Skeletal muscle satellite cell (primary cell): ENCODE measurements around the gene CXCL13.
A peak's percentile ranks its signal among the peaks of the same experiment; 100 is the strongest.

Source experiments
- H3K27me3 ChIP-seq: 2 replicates; pipeline ENCODE4 v1.7.0; 2013; ENCODE audit warnings: low read length; ENCODE audit not compliant: control insufficient read depth, insufficient read depth
- H3K36me3 ChIP-seq: 2 replicates; pipeline ENCODE4 v1.7.0; 2013; ENCODE audit warnings: mild to moderate bottlenecking, control low read depth, low read length; ENCODE audit not compliant: insufficient read depth
- H3K4me1 ChIP-seq: 2 replicates; pipeline ENCODE4 v1.7.0; 2013; ENCODE audit warnings: low read length; ENCODE audit not compliant: control insufficient read depth, insufficient read depth
- H3K4me2 ChIP-seq: 2 replicates; pipeline ENCODE4 v1.7.0; 2013; ENCODE audit warnings: mild to moderate bottlenecking, low read length
- H3K4me3 ChIP-seq: 2 replicates; pipeline ENCODE4 v1.7.0; 2013; ENCODE audit warnings: low read length
- H3K9ac ChIP-seq: 2 replicates; pipeline ENCODE4 v1.7.0; 2013; ENCODE audit warnings: mild to moderate bottlenecking, low read depth, low read length, moderate library complexity
- H3K9me3 ChIP-seq: replicated peaks from 2 replicates; pipeline ENCODE4 v1.7.0; 2013; ENCODE audit warnings: mild to moderate bottlenecking, control low read depth, low read length

CXCL13 gene

GRCh38 chr4:77613267-77613666 is 7.6 kb downstream of the CXCL13 start:
- Histone ChIP-seq H3K36me3 (no peaks in the 10 kb centered on the region), H3K4me3 (no peak overlapping the region), H3K9me3 (no peaks in the 10 kb centered on the region), H3K27me3 (peaks cover 19% of the 10 kb centered on the region), H3K4me1 (no peaks in the 10 kb centered on the region), H3K4me2 (no peak overlapping the region), H3K9ac (no peak overlapping the region)

DNA sequence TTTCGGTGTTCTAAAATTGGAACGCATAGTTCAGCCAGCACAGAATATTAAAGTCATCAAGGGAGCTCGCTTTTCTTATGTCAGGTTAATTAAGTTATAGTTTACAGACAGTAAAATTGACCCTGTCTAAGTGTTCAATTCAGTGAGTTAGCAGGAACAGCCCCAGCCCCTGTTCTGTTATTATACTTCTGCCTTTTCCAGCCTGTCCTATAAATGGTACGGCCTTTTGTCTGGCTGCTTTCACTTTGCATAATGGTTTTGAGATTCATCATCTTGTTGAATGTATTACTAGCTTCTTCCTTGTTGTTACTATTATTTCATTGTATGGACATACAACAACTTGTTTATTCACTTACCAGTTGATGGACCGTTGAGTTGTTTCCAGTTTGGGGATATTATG is 9.5 kb downstream of the CXCL13 start:
- no peak overlapping the region for H3K9ac ChIP-seq
- H3K4me3 ChIP-seq: no peak overlapping the region
- H3K27me3 ChIP-seq: peaks cover 12% of the 10 kb centered on the region
- no peaks in the 10 kb centered on the region for H3K4me1 ChIP-seq
- no peak overlapping the region for H3K4me2 ChIP-seq
- no peaks in the 10 kb centered on the region for H3K9me3 ChIP-seq
- H3K36me3 ChIP-seq: no peaks in the 10 kb centered on the region

DNA sequence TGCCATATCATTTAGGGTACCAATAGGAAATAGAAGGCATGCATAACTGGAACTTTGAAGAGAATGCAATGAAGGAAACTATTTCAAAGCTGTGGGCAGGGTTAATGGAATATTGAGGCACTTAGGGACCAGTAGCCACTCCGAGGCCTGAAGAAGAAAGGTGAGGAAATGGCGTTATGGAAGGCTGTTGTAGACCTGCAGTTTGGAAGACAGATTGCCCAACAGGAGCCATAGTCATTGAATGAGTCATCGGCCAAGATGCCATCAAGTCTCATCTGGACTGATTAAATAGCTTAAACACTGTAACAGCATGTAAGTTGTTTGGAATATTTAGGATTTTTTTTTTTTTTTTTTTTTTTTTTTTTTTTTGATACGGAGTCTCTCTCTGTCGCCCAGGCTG is 11.6 kb downstream of the CXCL13 start:
- peaks cover 9% of the 10 kb centered on the region for H3K27me3 ChIP-seq
- no peaks in the 10 kb centered on the region for H3K36me3 ChIP-seq
- H3K4me3 ChIP-seq: no peak overlapping the region
- H3K4me2 ChIP-seq: no peak overlapping the region
- H3K9ac ChIP-seq: no peak overlapping the region
- H3K4me1 ChIP-seq: no peaks in the 10 kb centered on the region
- H3K9me3 ChIP-seq: no peaks in the 10 kb centered on the region

DNA sequence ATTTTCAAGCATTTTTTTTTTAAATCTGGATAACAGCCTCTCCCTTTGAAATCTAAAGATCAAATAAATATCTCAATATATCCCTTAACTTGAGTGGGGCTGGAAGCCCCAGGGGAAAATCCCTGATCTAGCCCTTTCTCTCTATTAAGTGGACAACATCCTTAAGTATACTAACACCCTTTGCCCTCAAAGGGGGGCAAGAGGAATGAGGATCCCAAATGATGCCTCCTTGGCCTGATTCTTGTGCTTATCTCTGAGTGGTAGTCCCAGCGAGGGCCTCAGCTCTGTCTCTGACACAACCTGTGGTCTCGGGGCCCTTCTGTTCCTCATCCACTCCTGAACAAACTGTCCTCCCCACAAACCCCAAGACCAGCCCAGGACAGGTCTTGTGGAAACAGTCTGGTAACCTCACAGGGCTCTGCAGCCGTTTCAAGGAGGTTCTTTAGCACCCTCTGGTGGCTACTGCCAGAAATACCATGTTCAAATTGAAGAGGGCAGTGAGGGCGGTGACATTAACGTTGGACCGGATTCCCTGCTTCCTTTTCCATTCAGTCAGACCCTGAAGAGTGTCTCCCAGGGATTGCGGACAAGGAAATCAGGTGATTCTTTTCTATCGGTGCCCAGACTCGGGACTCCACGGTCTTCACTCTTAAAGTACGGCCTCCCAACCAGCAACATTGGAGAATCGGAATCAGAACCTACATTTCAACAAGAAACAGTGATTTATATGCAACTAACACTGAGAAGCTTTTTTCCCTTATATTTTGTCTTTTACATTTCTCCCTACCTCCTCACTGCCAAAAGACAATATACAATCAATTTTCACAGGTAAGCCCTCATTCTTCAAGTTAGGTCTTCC is 13.0 kb downstream of the CXCL13 start:
- H3K4me1 ChIP-seq: no peaks in the 10 kb centered on the region
- H3K9ac ChIP-seq: no peak overlapping the region
- no peaks in the 10 kb centered on the region for H3K36me3 ChIP-seq
- H3K4me3 ChIP-seq: no peak overlapping the region
- no peaks in the 10 kb centered on the region for H3K9me3 ChIP-seq
- peaks cover 12% of the 10 kb centered on the region for H3K27me3 ChIP-seq
- peak overlapping the region; percentile 60 for H3K4me2 ChIP-seq

DNA sequence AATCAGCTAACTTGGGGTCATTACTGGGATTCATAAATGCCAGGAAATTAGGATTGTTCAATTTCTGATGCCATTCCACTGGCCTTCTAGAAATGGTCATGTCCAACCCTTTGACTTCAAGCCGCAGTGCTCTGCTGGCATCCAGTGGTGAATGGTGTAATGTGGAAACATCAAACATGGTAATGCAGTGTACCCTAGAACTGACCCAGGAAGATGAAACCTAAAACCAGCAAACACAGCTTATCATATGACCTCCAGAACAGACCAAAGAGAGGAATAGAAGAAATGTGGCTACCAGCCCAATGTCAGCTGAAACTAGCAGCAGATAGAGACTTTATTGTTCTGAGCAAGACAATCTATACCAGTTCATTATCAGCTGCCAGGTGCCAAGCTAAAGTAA is 13.8 kb downstream of the CXCL13 start:
- H3K4me1 ChIP-seq: no peaks in the 10 kb centered on the region
- no peak overlapping the region for H3K4me2 ChIP-seq
- no peaks in the 10 kb centered on the region for H3K9me3 ChIP-seq

GRCh38 chr4:77621254-77621653 is 15.6 kb downstream of the CXCL13 start:
- no peak overlapping the region for H3K9ac ChIP-seq
- H3K4me2 ChIP-seq: no peak overlapping the region
- peaks cover 14% of the 10 kb centered on the region for H3K27me3 ChIP-seq
- H3K9me3 ChIP-seq: no peaks in the 10 kb centered on the region
- H3K4me3 ChIP-seq: no peak overlapping the region
- H3K4me1 ChIP-seq: no peaks in the 10 kb centered on the region
- H3K36me3 ChIP-seq: no peaks in the 10 kb centered on the region

More for the DNA sequence above, 13.8 kb downstream of the CXCL13 start:
- Histone ChIP-seq H3K36me3 (no peaks in the 10 kb centered on the region), H3K9ac (no peak overlapping the region), H3K4me3 (no peak overlapping the region), H3K27me3 (peaks cover 14% of the 10 kb centered on the region)

DNA sequence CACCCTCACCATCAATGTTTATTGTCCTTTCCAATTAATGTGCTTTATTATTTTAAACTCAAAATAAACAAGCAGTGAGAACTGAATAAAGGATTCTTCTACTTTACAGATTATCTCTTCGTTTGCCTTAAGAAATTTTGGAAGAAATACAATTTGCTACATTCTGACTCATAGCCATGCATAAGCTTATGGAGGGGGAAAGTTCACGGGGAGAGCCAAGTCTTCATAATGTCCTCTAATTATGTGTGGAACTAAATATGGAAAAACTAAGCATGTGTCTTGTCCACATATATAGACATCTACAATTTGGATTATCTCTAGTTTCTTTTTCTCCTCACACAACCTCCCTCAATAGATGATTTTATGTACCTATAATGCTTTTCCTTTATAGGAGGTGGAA is 17.5 kb downstream of the CXCL13 start:
- H3K4me1 ChIP-seq: no peaks in the 10 kb centered on the region
- no peaks in the 10 kb centered on the region for H3K9me3 ChIP-seq

GRCh38 chr4:77624213-77624612 is 18.6 kb downstream of the CXCL13 start:
- Histone ChIP-seq H3K4me2 (no peak overlapping the region), H3K9me3 (no peaks in the 10 kb centered on the region), H3K9ac (no peak overlapping the region), H3K4me3 (no peak overlapping the region), H3K27me3 (peaks cover 16% of the 10 kb centered on the region), H3K4me1 (no peaks in the 10 kb centered on the region), H3K36me3 (no peaks in the 10 kb centered on the region)

More for the DNA sequence above, 17.5 kb downstream of the CXCL13 start:
- H3K4me2 ChIP-seq: no peak overlapping the region
- no peak overlapping the region for H3K4me3 ChIP-seq
- peaks cover 14% of the 10 kb centered on the region for H3K27me3 ChIP-seq
- H3K36me3 ChIP-seq: no peaks in the 10 kb centered on the region
- no peak overlapping the region for H3K9ac ChIP-seq

DNA sequence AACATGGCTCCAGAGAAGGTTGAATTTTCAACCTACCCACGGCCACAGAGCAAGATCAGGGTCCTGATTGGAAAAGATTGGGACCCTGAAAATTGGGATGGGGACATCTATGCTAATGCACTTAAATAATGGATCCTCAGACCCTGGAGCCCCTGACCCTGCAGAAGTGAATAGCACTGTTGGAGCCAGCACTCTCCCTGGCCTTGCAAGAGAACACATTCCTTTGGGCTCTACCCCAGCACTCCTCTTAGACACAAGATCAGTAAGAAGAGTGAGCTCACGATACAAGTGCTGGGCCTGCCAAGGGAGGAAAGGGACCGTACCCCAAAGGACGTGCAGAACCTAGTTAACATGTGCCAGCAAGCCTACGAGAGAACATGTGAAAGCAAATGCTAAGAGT is 19.9 kb downstream of the CXCL13 start:
- H3K36me3 ChIP-seq: no peaks in the 10 kb centered on the region
- H3K4me3 ChIP-seq: no peak overlapping the region
- no peaks in the 10 kb centered on the region for H3K9me3 ChIP-seq
- no peak overlapping the region for H3K9ac ChIP-seq
- no peaks in the 10 kb centered on the region for H3K4me1 ChIP-seq
- peaks cover 15% of the 10 kb centered on the region for H3K27me3 ChIP-seq
- H3K4me2 ChIP-seq: no peak overlapping the region

GRCh38 chr4:77629885-77630284 is 24.3 kb downstream of the CXCL13 start:
- H3K4me2 ChIP-seq: no peak overlapping the region
- no peak overlapping the region for H3K4me3 ChIP-seq
- no peak overlapping the region for H3K9ac ChIP-seq
- H3K36me3 ChIP-seq: no peaks in the 10 kb centered on the region
- no peaks in the 10 kb centered on the region for H3K4me1 ChIP-seq
- H3K27me3 ChIP-seq: peaks cover 2% of the 10 kb centered on the region
- no peaks in the 10 kb centered on the region for H3K9me3 ChIP-seq

- Histone ChIP-seq H3K4me3 (no peak overlapping the region), H3K27me3 (peaks cover 2% of the 10 kb centered on the region), H3K4me1 (peaks cover 2% of the 10 kb centered on the region), H3K9ac (no peak overlapping the region), H3K4me2 (no peak overlapping the region), H3K9me3 (no peaks in the 10 kb centered on the region), H3K36me3 (no peaks in the 10 kb centered on the region)
Measured at GRCh38 chr4:77631276-77631675, 25.7 kb downstream of the CXCL13 start.

DNA sequence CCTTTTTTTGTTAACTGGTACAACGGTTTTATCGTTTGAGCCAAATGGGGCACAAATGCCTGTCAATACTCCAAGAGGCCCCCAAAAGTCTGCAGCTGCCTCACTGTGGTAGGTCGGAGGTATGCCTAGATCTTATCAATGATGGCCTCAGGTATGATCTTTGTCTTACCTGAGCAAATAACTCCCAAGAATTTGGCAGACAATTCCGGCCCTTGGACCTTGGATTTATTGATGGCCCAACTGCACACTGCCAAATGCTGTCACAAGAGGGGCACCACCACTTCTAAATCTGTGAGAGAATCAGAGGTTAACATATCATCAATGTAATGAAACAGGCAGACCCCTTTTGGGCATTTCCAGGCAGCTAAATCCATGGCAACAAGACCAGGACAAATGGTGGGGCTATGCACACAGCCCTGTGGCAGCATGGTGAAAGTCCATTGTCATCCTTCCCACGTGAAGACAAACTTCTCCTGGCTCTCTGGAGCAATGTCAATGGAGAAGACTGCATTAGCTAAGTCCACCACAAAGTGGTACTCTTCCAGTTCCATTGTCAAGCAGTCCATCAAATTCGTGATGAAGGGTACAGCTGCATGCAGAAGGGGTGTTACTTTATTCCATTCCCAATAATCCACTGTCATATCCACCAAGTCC is 28.6 kb downstream of the CXCL13 start:
- no peak overlapping the region for H3K4me2 ChIP-seq
- H3K4me3 ChIP-seq: no peak overlapping the region
- H3K9ac ChIP-seq: no peak overlapping the region
- no peaks in the 10 kb centered on the region for H3K27me3 ChIP-seq
- H3K4me1 ChIP-seq: peaks cover 14% of the 10 kb centered on the region
- H3K36me3 ChIP-seq: no peaks in the 10 kb centered on the region
- no peaks in the 10 kb centered on the region for H3K9me3 ChIP-seq
